HL-60/S4 (cell line): ENCODE results near the gene USP33.
"Not testable (repeated sequence)": the region's sequence is repeated elsewhere in the genome, so short reads cannot be mapped to it uniquely, and the experiment has no call there.

Experiments used
- in situ Hi-C: fragments of 300-500 bp; cut with MboI; formaldehyde crosslinking; loops from 2 replicates; pipeline ENCODE4 v1.14.3; 2022; ENCODE audit warnings: low sequenced_read_pairs

USP33 gene

DNA sequence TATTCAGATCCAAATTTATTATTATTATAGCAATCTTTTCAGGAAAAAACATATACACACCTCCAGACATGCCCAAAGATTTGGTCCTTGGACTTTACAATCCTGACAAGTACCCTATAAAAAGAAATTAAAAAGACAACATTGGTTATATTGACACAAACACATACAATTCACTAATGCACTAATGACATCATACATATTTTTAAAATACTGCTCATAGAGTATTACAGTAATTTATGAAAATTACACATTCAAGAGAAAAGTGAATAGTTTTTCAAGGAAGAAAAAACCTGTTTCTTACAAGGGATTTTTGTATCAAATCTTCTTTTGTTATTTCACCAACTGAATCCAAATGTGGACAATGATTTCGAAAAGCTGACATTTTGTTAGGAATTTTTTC, 18.3 kb downstream of the USP33 start:
- in situ Hi-C loops = no loop called here

DNA sequence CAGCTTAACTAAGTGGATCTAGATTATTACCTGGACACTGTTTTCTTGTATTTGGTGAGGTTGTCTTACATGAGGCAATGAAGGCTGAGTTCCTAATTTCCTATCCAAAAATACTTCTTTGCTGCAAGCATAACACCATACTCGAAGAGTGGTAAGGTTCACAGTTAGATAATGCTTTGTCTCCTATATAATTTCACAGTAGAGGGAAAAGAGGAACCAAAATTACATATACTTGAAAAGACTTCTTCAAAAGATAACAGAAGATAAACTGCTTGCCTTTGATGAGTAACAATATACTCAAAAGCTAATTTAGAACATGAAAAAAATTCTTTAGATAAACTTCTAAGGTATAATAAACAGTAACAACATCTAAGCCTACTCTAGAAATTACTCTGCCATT, 20.4 kb downstream of the USP33 start:
- in situ Hi-C loops = no loop called here

DNA sequence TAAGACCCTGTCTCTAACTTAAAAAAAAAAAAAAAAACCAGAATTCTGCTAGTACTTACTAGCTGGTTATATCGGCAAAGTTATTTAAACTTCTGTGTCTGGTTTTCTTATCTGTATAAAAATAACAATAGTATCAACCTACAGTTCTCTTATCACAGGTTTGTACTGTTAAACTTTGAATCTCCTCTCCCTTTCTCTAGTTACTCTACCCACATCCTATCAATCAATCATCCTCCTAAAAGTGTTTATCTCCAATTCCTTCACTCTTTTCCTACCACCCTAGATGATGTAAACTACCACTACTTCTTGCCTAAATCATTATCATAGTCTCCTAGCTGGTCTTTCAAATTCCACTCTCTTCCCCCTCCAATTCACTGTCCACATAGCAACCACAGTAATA, 27.6 kb downstream of the USP33 start:
- in situ Hi-C loops = no loop called here

DNA sequence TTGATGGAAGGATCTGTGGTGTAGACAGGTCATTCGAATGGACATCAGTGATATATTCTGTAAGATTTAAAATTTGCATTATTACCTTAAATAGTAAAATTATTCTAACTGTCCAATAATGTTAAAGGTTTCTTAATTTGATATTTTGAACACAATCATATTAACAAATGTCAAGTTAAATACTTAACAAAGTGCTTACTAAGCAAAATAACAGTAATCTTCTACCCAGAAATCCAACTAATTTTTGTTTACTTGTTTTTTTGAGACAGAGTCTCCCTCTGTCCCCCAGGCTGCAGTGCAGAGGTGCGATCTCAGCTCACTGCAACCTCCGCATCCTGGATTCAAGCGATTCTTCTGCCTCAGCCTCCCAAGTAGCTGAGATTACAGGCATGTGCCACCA, 33.9 kb downstream of the USP33 start:
- in situ Hi-C loops = no loop called here

DNA sequence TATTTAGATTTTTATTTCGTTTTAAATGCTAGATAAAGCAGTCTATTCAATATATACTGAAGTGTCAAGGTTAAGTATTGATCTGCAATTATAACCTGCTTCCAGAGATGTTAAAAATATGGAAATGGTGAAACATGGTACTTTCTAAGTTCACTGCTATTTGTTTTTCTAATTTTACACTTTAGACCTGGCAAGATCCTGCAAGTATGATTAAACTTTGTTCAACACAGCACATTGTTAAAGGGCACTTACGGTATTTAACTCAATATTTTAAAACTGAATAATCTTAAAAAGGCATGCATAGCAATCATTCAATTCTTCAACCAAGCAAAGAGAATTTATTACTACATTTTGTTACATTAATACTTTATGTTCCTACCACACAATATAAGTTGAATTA, 41.5 kb downstream of the USP33 start:
- in situ Hi-C loops = no loop called here

DNA sequence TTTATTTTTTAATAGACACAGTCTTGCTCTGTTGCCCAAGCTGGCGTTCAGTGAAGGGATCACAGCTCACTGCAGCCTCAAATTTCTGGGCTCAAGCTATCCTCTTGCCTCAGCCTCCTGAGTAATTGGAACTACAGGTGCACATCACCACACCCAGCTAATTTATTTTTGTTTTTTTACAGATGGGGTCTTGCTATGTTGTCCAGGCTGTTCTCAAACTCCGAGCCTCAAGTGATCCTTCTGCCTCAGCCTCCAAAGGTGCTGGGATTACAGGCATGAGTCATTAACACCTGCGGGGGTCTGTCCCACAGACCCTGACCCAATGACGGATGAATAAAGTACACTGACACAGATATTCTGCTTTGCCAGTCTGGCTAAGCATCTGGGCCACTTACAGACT, 43.6 kb downstream of the USP33 start:
- in situ Hi-C loops = no loop called here

DNA sequence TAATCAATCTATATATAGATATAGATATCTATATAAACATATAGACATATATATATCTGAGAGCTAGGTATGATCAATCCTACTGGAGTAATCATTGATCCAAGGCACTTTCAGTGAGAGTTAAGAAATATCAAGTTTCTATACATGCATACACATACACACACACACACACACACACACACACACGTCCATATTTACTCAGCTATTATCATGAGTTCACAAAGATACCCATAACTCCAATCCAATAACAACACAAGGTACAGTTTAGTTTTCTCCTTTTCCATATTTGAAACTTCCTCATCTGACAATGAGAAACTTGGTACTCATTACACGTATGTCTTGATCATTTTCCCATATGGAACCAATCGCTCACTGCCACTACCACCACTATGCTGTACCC, 49.9 kb downstream of the USP33 start:
- in situ Hi-C loops = no loop called here

DNA sequence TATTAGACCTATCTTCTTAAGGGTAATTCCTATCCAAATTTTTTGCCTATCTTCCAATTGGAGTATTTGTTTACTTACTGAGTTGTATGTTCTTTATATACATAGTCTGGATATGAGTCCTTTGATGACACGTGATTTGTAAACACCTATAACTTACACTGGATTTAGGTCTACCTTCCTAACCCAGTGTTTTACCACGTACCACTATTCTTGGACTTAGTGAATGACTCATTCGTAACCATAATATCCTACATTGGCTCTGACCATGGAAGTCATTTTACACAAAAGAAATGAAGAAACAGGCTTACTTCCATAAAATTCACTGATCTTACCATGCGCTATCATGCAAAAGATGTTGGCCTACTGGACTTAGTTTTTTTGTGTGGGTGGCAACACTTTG, 53.3 kb downstream of the USP33 start:
- in situ Hi-C loops = no loop called here

DNA sequence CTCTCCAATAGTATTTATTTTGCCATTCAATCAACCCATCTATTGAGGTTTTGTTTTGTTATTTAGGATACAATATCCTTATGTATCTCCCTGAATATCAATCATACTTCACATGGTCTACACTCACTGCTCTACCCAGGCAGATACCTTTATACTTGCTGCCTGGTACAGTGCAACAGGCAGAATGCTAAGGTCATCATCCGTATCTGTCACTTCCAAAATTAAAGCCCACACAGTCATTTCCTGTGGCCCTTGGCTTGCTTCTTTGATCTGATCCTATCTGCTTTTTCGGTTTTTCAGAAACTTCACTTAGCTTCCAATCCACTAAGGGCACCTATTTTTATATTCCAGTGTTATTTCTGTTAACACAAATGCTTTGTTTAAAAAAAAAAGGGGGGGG, 54.9 kb downstream of the USP33 start:
- in situ Hi-C loops = no loop called here

DNA sequence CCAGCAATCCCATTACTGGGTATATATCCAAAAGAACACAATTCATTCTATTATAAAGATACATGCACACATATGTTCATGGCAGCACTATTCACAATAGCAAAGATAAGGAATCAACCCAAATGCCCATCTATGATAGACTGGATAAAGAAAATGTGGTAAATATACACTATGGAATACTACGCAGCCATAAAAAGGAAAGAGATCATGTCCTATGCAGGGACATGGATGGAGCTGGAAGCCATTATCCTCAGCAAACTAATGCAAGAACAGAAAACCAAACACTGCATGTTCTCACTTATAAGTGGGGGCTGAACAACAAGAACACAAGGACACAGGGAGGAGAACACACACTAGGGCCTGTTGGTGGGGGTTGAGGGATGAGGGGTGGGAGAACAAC, 60.0 kb downstream of the USP33 start:
- in situ Hi-C loops = not testable (repeated sequence)

DNA sequence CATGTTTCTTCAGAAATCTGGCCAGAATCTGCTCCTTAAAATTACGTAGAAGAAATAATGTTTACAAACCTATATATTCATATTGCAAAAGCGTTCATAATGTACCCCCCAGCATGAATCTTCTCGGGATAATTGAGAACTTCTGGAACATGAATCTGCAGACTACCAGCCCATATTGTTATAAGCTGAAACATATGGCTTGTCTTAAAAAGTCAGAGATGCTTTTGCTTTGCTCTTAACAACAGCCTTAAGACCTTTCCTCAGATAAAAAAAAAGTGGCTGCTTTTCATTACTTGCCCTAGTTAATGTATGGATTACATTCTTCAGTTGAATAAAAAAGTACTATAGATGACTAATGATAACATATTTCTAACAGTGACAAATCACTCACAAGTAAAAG, 62.2 kb downstream of the USP33 start:
- in situ Hi-C loops = no loop called here

DNA sequence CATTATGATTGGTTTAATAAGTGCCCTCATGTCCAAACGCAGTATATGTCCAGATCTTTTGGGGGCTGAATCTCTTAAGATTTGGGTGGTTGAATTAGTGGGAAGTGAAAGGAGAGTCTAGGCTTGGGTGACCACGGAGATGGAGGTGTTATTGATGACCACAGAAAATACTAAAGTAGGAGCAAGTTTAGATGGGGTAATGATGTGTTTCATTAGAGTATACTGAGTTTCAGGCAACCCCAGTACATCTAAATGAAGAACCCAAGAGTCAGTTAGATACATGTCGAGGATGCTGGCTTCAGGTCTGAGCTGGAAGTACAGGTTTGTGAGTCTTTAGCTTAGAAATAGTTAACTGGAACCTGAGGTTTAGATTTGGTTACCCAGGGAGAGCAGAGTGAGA, 70.7 kb downstream of the USP33 start:
- in situ Hi-C loops = no loop called here

DNA sequence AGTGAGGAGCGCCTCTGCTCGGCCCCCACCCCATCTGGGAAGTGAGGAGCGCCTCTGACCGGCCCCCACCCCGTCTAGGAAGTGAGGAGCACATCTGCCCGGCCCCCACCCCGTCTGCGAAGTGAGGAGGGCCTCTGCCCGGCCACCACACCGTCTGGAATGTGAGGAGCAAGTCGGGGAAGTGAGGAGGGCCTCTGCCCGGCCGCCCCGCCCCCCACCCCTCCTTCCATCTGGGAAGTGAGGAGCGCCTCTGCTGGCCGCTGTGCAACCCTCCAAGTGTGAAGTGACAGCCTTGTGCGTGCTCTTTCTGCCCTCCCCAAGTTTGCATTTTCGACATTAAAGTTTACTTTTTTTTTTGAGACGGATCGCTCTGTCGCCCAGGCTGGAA, 72.1 kb downstream of the USP33 start:
- in situ Hi-C loops = no loop called here

DNA sequence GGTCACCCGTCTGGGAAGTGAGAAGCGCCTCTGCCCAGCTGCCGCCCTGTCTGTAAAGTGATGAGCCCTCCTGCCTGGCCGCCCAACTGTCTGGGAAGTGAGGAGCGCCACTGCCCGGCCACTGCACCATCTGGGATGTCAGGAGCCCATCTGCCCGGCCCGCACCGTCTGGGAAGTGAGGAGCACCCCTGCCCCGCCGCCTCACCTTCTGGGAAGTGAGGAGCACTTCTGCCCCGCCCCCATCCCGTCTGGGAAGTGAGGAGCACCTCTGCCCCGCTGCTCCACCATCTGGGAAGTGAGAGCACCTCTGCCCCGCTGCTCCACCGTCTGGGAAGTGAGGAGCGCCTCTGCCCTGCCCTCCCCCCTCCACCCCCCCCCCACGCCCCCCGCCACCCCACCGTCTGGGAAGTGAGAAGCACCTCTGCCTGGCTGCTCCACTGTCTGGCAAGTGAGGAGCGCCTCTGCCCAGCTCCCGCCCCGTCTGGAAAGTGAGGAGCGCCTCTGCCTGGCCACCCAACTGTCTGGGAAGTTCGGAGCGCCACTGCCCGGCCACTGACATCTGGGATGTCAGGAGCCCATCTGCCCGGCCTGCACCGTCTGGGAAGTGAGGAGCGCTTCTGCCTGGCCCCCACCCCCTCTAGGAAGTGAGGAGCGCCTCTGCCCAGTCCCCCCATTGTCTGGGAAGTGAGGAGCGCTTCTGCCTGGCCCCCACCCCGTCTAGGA, 72.7 kb downstream of the USP33 start:
- in situ Hi-C loops = no loop called here

DNA sequence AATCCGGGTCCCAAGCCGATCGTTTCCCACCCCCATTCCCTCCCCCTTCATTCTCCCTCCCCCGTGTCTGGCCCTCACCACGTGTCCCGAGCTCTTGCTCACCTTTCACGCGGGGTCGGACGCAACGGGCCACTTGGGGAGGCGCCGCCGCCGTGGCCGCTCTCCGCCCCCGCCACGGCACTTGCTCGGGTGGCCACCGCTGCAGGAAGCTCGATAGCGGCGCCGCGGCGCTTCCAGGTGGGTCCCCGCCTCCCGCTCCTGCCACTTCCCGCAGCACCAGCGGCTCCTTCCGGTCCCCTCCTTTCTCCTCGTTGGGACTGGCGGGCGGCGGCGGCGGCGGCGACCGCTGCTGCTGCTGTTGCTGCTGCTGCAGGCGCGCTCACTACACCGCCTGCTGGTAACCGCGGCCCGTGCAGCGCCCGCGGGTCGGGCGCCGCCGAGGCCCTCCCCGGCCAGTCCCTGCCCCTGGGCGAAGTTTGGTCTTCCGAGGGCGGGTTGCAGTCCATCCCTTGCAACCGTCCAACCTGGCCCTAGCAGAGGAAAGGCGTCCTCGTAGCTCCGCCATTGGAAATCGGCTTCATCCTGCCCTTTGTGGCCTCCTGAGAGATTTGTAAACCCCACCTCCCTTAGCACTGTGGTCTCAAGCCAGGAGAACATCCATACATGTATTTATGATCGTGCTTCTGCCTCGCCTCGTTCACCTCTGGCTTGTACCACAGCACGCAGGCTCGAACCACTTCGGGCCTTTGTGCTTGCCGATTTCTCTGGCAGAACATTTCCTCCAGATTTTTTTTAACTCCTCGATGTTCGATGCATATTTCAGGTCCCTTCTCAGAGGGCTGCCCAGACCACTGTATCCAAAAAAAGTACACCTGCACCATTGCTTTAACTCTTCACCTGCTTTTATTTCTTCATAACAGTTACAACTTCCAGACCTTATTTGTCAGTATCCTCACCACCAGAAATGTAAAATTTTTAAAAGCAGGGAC, 76.2 kb downstream of the USP33 start:
- in situ Hi-C loops = no loop called here

DNA sequence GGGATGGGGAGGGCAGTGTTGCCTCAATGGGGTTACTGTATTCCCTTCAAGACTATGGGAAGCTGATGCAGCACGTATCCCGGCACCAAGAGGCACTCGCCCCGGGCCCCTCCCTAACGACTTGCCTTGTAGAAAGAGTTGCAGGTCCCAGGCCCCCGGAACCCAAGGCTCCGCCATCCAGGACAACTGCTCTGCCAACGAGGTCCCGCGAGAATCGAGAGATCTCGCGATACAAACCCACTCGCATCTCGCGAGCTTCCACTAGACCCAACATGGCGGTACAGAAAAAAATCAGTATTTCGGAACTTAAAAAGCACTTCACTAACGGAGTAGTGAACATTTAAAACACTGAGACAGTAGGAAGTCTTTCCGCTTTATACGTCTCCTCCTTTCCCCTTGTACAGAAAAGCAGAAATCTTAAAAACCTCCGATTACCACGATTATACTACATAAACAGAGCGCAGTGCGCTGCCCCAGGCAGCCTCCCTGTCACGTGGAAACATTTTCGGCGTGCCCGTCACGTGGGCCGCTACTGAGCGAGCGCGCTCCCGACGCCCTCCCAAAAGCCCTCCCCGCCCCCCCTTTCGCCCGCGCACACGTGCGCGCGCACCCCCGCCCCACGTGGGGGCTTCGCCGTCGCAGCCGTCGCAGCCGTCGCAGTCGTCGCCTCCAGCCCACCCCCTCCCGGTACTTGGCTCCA, 77.0 kb downstream of the USP33 start, which contains the start of gene ZZZ3:
TSS of gene ZZZ3 (minus strand) at position 199 of the 700 bp plus-strand sequence. CDS start 49,304 bp downstream, outside the sequence.
- in situ Hi-C loops = no loop called here

DNA sequence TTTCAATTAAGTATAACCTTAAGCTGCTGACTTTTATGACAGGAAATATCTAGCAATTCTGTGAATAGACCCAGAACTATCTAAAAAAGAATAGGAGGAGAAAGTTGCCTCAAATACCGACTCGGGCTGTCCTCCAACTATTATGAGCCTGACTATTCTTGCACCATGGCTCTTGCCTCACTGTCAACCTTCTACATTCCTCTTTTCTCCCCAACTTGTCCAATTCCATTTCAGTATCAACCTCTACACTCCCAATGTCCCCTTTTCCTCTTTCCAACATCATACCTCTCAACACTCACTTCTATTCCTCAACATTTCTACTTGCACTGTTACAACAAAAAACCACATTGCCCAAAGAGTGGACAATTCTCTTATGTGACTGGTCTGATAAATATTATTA, 79.5 kb downstream of the USP33 start:
- in situ Hi-C loops = no loop called here

DNA sequence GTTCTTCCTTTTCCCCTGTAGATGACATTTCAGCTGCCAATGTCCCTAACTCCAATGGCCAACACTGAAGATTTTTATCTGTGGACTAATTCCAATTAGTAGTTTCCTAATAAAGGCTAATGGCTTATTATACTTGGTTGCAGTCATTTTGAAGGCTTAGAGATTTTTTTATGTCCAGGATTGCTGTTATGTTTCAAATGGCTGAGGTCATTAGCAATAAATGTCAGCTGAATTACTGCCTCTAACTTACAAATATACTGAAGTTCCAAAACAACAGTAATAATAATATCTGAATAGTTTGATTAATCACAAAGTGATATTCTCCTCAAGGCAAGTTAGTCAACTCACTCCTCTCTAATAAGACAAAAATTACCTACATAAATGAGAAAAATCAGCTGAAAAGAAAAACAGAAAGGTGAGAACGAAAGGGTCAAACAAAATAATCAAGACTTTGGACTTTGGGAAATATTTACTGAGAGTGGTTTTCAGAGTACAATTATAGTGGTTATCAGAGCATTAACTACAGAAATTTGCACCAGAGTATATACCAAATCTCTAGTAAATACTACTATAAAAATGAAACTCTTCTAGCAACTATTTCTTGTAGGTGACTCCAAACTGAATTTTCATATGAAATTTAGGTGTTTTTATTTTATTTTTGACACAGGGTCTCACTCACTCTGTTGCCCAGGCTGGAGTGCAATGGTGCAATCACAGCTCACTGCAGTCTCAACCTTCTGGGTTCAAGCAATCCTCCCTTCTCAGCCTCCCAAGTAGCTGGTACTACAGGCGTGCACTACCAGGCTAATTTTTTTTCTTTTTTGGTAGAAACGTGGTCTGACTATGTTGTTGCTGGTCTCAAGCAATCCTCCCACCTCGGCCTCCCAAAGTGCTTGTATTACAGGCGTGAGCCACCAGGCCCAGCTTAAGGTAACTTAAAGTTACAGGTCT, 80.7 kb downstream of the USP33 start:
- in situ Hi-C loops = no loop called here

DNA sequence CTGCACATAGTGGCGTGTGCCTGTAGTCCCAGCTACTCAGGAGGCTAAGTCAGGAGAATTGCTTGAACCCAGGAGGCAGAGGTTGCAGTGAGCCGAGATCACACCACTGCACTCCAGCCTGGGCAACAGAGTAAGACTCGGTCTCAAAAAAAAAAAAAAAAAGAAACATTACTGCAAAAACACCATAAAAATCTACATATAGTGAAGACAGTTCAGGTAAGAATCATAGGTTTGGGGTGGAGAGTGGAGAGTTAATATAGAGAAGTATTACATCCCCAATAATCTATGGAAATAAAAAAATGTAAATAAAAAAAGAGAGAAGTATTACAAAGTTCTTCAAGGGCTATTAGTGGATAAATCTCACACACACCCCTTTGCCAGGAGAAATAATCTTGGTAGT, 84.8 kb downstream of the USP33 start:
- in situ Hi-C loops = not testable (repeated sequence)

DNA sequence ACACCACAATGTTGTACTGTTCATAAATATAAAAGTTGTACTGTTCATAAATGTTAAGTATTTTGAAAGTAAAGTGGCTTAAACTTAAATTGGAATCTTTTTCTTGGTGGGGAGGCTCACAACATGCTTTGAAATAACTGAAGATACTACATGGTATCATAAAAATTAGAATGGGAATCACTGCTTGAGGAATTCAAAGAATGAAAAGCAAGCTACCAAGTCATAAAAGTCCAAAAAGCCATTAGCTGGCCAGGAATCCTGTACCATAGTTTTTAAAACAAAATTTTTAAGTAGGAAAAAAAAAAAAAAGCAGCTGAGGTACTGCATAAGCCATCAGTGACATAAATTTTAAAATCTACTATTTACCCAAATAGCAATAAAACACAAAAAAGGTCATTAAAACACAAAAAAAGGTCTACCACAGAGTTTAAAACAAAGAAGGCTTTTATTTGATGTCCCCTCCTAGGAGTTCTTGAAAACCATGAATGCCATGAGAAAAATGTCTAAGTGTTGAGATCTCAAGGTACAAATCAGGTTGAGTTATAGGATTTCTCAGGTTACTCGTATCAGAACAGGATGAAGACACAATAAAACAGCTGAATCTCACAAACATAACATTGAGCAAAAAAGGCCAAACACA, 85.8 kb downstream of the USP33 start:
- in situ Hi-C loops = no loop called here
